Keratinocyte (primary cell): ENCODE results near the gene ABCD1. TPM values are rescaled to one million over a fixed set of nuclear protein-coding genes. Genes with fewer than 3 reads are reported as not detected.

Source experiments
- DNase-seq: peaks from one replicate; pipeline ENCODE4 v3.0.0-alpha.2; 2011; ENCODE audit warnings: low read depth, missing footprints, low spot score
- FAIRE-seq: peaks from 2 replicates; lab custom pipeline; 2011; peaks lifted over from hg19 to GRCh38; lab: Jason Lieb, UNC
- H2AFZ ChIP-seq: 2 replicates; pipeline ENCODE4 v1.6.0; 2012; ENCODE audit warnings: low read length, control low read depth, inconsistent platforms; ENCODE audit not compliant: control insufficient read depth
- H3K27ac ChIP-seq: 2 replicates; pipeline ENCODE4 v1.5.1; 2011; ENCODE audit warnings: low read length; ENCODE audit not compliant: control insufficient read depth, insufficient read depth
- H3K27me3 ChIP-seq: 3 replicates; pipeline ENCODE4 v1.6.0; 2011; ENCODE audit warnings: low read length; ENCODE audit not compliant: control insufficient read depth, insufficient read depth; ENCODE audit errors: extremely low read depth
- H3K36me3 ChIP-seq, 2 experiments: 2 replicates in 1 of 2; 3 replicates in 1 of 2; pipeline ENCODE4 v1.5.1; 2011; ENCODE audit warnings: low read length in 2 of 2, mild to moderate bottlenecking in 1 of 2; ENCODE audit not compliant: control insufficient read depth in 2 of 2, insufficient read depth in 2 of 2; ENCODE audit errors: extremely low read depth in 1 of 2
- H3K4me1 ChIP-seq: 3 replicates; pipeline ENCODE4 v1.5.1; 2011; ENCODE audit warnings: low read length; ENCODE audit not compliant: control insufficient read depth, insufficient read depth; ENCODE audit errors: extremely low read depth
- H3K4me2 ChIP-seq: 3 replicates; pipeline ENCODE4 v1.6.0; 2011; ENCODE audit warnings: low read depth, low read length; ENCODE audit not compliant: control insufficient read depth, insufficient read depth; ENCODE audit errors: extremely low read depth
- H3K4me3 ChIP-seq, 3 experiments: fragments of 200-600 bp in 1 of 3; sonication (generic) in 1 of 3; 2 replicates in 2 of 3; 3 replicates in 1 of 3; pipeline ENCODE4 v1.5.1; 2011 to 2016; ENCODE audit warnings: low read length in 3 of 3, mild to moderate bottlenecking in 3 of 3, control low read depth in 2 of 3, inconsistent platforms in 1 of 3, low read depth in 1 of 3, mixed read lengths in 1 of 3, mixed run types in 1 of 3, moderate library complexity in 1 of 3; ENCODE audit not compliant: control insufficient read depth in 2 of 3, insufficient read depth in 2 of 3; ENCODE audit errors: extremely low read depth in 1 of 3
- H3K79me2 ChIP-seq: 2 replicates; pipeline ENCODE4 v1.6.0; 2012; ENCODE audit warnings: low read length; ENCODE audit not compliant: control insufficient read depth, insufficient read depth
- H3K9ac ChIP-seq: 3 replicates; pipeline ENCODE4 v1.6.0; 2011; ENCODE audit warnings: low read length; ENCODE audit not compliant: control insufficient read depth, insufficient read depth; ENCODE audit errors: extremely low read depth
- H3K9me1 ChIP-seq: 3 replicates; pipeline ENCODE4 v1.6.0; 2011; ENCODE audit warnings: low read length; ENCODE audit not compliant: control insufficient read depth, insufficient read depth; ENCODE audit errors: extremely low read depth
- H3K9me3 ChIP-seq: 2 replicates; pipeline ENCODE4 v1.5.1; 2012; ENCODE audit warnings: low read depth, low read length; ENCODE audit not compliant: control insufficient read depth
- H4K20me1 ChIP-seq: 3 replicates; pipeline ENCODE4 v1.6.0; 2011; ENCODE audit warnings: low read length; ENCODE audit not compliant: control insufficient read depth, insufficient read depth; ENCODE audit errors: extremely low read depth
- EZH2 ChIP-seq: IDR thresholded peaks from one replicate; pipeline ENCODE4 v1.6.1; 2012; ENCODE audit warnings: inconsistent platforms, mild to moderate bottlenecking, low read length, moderate library complexity
- dilution Hi-C: fragments of 300-500 bp; cut with MboI; formaldehyde crosslinking; loops from one replicate; pipeline ENCODE4 v1.7.0; 2020; ENCODE audit warnings: low sequenced_read_pairs; ENCODE audit not compliant: extremely low pct_ligation_motif_present
- polyA plus RNA-seq, 5 experiments: library from polyadenylated mRNA; depleted of rRNA in 3 of 5; stranded (reverse) in 3 of 5; stranded (forward) in 1 of 5; unstranded in 1 of 5; fragments of >200 nt; gene quantifications; 1 replicate in 1 of 5; 2 replicates in 3 of 5; 3 replicates in 1 of 5; pipeline versions ENCODE4 v1.2.1 to v1.2.3, GENCODE V29; 2011 to 2012; ENCODE audit warnings: missing spikeins in 2 of 5, low read depth in 1 of 5, low replicate concordance in 1 of 5
- TF ChIP-seq, protein P1 (sequence below), 3 experiments: IDR thresholded peaks in 1 of 3; conservative IDR thresholded peaks in 1 of 3; optimal IDR thresholded peaks in 1 of 3; 2 replicates in 2 of 3; 3 replicates in 1 of 3; pipeline versions ENCODE3 to v1.5.1; 2011; ENCODE audit warnings: low read length in 3 of 3, mild to moderate bottlenecking in 3 of 3, moderate library complexity in 2 of 3, control low read depth in 1 of 3, inconsistent platforms in 1 of 3; ENCODE audit not compliant: insufficient read depth in 2 of 3; ENCODE audit errors: extremely low read depth in 1 of 3

The ABCD1 gene
- polyA plus RNA-seq, 1 donor (not counting 4 experiments of a cell fraction or from before 2014, with no cell fraction given) = 0.81 TPM

DNA sequence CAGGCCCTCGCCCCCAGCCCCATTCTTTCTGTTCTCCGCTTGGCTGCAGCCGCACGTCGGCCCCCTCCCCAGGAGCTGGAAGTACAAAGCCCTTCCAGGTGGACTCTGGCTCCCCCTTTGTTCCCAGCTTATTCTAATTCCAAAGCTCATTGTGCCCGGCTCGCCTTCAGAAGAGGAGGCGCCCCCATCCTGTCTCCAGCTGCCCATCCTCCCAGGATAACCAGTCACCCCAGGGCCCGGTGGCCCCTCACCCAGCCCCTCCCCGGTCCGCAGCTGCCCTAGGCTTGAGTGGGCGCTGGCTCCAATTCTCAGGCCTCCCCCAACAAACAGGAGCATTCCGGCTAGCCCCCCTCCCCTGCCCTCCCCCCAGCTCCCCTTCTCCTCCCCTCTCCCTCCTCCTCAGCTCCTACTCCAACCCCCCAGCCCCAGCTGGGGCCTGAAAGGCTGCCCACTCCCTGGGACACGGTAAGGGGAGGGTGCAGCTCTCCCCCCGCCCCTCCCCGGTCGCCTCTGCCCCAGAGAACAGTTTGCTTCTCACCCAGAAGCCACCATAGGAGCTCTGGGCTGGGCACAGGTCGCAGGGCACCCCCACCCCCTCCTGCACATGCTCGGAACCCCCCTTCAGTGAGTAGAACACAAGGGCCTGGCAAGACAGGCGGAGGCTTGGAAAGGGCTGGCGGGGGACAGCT is 40.0 kb upstream of the ABCD1 start:
- Histone ChIP-seq H3K9ac (no peak overlapping the region), H3K9me1 (no peaks in the 10 kb centered on the region), H3K9me3 (no peaks in the 10 kb centered on the region), H3K27me3 (no peaks in the 10 kb centered on the region), H4K20me1 (no peaks in the 10 kb centered on the region), H3K79me2 (peaks cover 3% of the 10 kb centered on the region), H3K4me2 (no peak overlapping the region), H3K27ac (no peak overlapping the region), H3K36me3 (no peaks in the 10 kb centered on the region), H2AFZ (no peak overlapping the region), H3K4me1 (no peaks in the 10 kb centered on the region), H3K4me3 (no peak overlapping the region)
- dilution Hi-C loops = no loop called here
- DNase-seq (no peak), FAIRE-seq (no peak)
- TF ChIP-seq, protein P1, sequence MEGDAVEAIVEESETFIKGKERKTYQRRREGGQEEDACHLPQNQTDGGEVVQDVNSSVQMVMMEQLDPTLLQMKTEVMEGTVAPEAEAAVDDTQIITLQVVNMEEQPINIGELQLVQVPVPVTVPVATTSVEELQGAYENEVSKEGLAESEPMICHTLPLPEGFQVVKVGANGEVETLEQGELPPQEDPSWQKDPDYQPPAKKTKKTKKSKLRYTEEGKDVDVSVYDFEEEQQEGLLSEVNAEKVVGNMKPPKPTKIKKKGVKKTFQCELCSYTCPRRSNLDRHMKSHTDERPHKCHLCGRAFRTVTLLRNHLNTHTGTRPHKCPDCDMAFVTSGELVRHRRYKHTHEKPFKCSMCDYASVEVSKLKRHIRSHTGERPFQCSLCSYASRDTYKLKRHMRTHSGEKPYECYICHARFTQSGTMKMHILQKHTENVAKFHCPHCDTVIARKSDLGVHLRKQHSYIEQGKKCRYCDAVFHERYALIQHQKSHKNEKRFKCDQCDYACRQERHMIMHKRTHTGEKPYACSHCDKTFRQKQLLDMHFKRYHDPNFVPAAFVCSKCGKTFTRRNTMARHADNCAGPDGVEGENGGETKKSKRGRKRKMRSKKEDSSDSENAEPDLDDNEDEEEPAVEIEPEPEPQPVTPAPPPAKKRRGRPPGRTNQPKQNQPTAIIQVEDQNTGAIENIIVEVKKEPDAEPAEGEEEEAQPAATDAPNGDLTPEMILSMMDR (optimal IDR thresholded peaks at IDR 0.05 in 1 of 3, IDR thresholded peaks at IDR 0.05 in 1 of 3, conservative IDR thresholded peaks at IDR 0.05 in 1 of 3; ENCODE audit: extremely low read depth in 1 of 3, insufficient read depth in 2 of 3, low read length in 3 of 3) = no peak
- TF ChIP-seq EZH2 = no peak

DNA sequence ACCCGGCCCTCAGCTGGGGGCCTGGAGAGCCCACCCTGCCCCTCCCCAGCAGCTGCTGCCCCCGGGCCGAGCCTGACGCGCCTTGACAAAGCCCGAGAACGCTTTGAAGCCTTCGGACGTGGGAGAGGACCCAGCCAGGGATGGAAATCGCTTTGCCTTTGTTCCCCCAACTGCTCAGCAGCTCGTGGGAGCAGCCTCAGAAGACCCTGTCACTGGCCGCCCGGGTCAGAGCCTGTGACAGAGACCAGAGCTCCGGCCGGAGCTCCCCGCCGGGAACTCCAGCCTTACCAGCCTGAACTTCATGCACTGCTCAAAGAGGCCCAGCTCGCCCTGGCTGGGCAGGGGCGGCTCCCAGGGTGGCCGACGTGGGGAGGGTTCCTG is 39.5 kb upstream of the ABCD1 start:
- no peak overlapping the region for H3K4me3 ChIP-seq
- H3K9ac ChIP-seq = no peak overlapping the region
- no peak for TF ChIP-seq EZH2
- TF ChIP-seq, protein P1 (optimal IDR thresholded peaks at IDR 0.05 in 1 of 3, IDR thresholded peaks at IDR 0.05 in 1 of 3, conservative IDR thresholded peaks at IDR 0.05 in 1 of 3; ENCODE audit: extremely low read depth in 1 of 3, insufficient read depth in 2 of 3, low read length in 3 of 3) = no peak
- no peak for FAIRE-seq
- H3K27ac ChIP-seq = no peak overlapping the region
- H3K9me3 ChIP-seq = no peaks in the 10 kb centered on the region
- dilution Hi-C loops = no loop called here
- no peaks in the 10 kb centered on the region for H3K27me3 ChIP-seq
- H3K4me1 ChIP-seq = peaks cover 4% of the 10 kb centered on the region
- H3K79me2 ChIP-seq = peaks cover 7% of the 10 kb centered on the region
- DNase-seq = no peak
- H2AFZ ChIP-seq = no peak overlapping the region
- H3K4me2 ChIP-seq = no peak overlapping the region
- H3K36me3 ChIP-seq = no peaks in the 10 kb centered on the region
- H3K9me1 ChIP-seq = no peaks in the 10 kb centered on the region
- H4K20me1 ChIP-seq = no peaks in the 10 kb centered on the region
